DOHH2 (cell line): ENCODE data around the gene CFAP61.

Source experiments
- H3F3A ChIP-seq: fragments of 200-600 bp; sonication (generic), shearing (Covaris generic); 2 replicates; pipeline ENCODE4 v1.6.0; 2016; ENCODE audit warnings: antibody characterized with exemption, mild to moderate bottlenecking; ENCODE audit not compliant: control insufficient read depth, insufficient read depth
- H3K27ac ChIP-seq: fragments of 200-600 bp; sonication (generic); 2 replicates; pipeline ENCODE4 v1.5.1; 2014; ENCODE audit warnings: low read depth, mild to moderate bottlenecking, low read length, moderate library complexity
- H3K27me3 ChIP-seq: fragments of 200-600 bp; sonication (generic); 2 replicates; pipeline ENCODE4 v1.6.1; 2014; ENCODE audit warnings: mild to moderate bottlenecking, low read length, mixed read lengths; ENCODE audit not compliant: control insufficient read depth
- H3K36me3 ChIP-seq: fragments of 200-600 bp; sonication (generic); 2 replicates; pipeline ENCODE4 v1.6.1; 2014; ENCODE audit warnings: mild to moderate bottlenecking, low read length, moderate library complexity, mixed read lengths; ENCODE audit not compliant: control insufficient read depth
- H3K4me1 ChIP-seq: fragments of 200-600 bp; sonication (generic); 2 replicates; pipeline ENCODE4 v1.6.1; 2014; ENCODE audit warnings: mild to moderate bottlenecking, low read length, mixed read lengths; ENCODE audit not compliant: control insufficient read depth
- H3K4me2 ChIP-seq: fragments of 200-600 bp; sonication (generic); 2 replicates; pipeline ENCODE4 v1.6.0; 2014; ENCODE audit warnings: mild to moderate bottlenecking, low read length, moderate library complexity
- H3K4me3 ChIP-seq: fragments of 200-600 bp; sonication (generic); 2 replicates; pipeline ENCODE4 v1.5.1; 2014; ENCODE audit warnings: mild to moderate bottlenecking, low read length, mixed read lengths
- H3K79me2 ChIP-seq: fragments of 200-600 bp; sonication (generic); 2 replicates; pipeline ENCODE4 v1.6.1; 2014; ENCODE audit warnings: mild to moderate bottlenecking, low read length, mixed read lengths; ENCODE audit not compliant: control insufficient read depth
- H3K9me2 ChIP-seq: fragments of 200-600 bp; sonication (generic); replicated peaks from 2 replicates; pipeline ENCODE4 v1.6.1; 2014; ENCODE audit warnings: mild to moderate bottlenecking, low read length, mixed read lengths; ENCODE audit not compliant: control insufficient read depth
- H3K9me3 ChIP-seq: fragments of 200-600 bp; sonication (generic); 2 replicates; pipeline ENCODE4 v1.6.1; 2014; ENCODE audit warnings: antibody characterized with exemption, low read length, mixed read lengths; ENCODE audit not compliant: control insufficient read depth, insufficient read depth
- H4K20me1 ChIP-seq: fragments of 200-600 bp; sonication (generic); 2 replicates; pipeline ENCODE4 v1.6.0; 2014; ENCODE audit warnings: low read depth, mild to moderate bottlenecking, antibody characterized with exemption, low read length, moderate library complexity; ENCODE audit not compliant: control insufficient read depth, insufficient read depth
- EZH2phosphoT487 ChIP-seq: fragments of 200-600 bp; sonication (generic); IDR thresholded peaks from 2 replicates; pipeline ENCODE4 v1.6.1; 2017; ENCODE audit warnings: borderline replicate concordance, mild to moderate bottlenecking, antibody characterized with exemption, low read length, moderate library complexity, mixed read lengths
- TF ChIP-seq, protein P1 (sequence below): fragments of 200-600 bp; sonication (generic); IDR thresholded peaks from one replicate; pipeline ENCODE4 v1.5.1; 2014; ENCODE audit warnings: antibody characterized with exemption, mild to moderate bottlenecking, low read depth, low read length; ENCODE audit not compliant: poor library complexity, severe bottlenecking

CFAP61 gene

DNA sequence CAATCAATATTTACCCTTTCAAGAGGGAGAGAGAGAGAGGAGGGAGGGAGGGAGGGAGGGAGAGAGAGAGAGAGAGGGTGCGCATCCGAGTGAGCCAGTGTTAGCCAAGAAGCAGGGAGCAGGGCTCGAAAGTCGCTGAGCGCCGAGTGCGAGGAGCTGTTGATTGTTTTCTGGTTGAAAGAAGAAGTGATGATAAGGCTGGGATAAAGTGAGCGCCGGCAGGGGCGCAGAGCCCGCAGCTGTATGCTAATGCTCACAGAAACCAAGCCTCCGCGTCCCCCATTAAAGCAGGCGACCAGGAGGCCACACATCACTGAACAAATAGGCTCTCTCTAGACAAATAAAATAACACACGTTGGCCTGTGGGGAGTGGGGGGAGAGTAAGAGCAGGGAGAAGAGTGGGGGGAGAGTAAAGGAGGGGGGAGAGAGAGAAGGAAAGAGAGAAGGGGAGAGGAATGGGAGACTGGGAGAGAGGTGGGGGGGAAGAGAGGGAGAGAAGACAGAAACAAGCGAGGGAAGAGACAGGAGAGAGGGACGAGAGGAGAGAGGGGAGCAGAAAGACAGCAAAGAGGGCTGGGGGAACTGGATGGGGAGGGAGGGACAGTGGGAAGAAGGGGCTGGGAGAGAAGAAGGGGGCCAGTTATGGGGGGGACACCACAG is 310.6 kb downstream of the CFAP61 start:
- no peaks in the 10 kb centered on the region for H3K9me3 ChIP-seq
- no peaks in the 10 kb centered on the region for H4K20me1 ChIP-seq
- no peak overlapping the region for H3K4me2 ChIP-seq
- H3K27me3 ChIP-seq, result peaks cover 19% of the 10 kb centered on the region
- TF ChIP-seq EZH2phosphoT487, result no peak
- TF ChIP-seq, protein P1, sequence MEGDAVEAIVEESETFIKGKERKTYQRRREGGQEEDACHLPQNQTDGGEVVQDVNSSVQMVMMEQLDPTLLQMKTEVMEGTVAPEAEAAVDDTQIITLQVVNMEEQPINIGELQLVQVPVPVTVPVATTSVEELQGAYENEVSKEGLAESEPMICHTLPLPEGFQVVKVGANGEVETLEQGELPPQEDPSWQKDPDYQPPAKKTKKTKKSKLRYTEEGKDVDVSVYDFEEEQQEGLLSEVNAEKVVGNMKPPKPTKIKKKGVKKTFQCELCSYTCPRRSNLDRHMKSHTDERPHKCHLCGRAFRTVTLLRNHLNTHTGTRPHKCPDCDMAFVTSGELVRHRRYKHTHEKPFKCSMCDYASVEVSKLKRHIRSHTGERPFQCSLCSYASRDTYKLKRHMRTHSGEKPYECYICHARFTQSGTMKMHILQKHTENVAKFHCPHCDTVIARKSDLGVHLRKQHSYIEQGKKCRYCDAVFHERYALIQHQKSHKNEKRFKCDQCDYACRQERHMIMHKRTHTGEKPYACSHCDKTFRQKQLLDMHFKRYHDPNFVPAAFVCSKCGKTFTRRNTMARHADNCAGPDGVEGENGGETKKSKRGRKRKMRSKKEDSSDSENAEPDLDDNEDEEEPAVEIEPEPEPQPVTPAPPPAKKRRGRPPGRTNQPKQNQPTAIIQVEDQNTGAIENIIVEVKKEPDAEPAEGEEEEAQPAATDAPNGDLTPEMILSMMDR, result no peak
- no peak overlapping the region for H3K4me3 ChIP-seq
- H3K36me3 ChIP-seq, result no peaks in the 10 kb centered on the region
- H3K79me2 ChIP-seq, result no peaks in the 10 kb centered on the region
- peaks cover 7% of the 10 kb centered on the region for H3F3A ChIP-seq
- H3K4me1 ChIP-seq, result no peaks in the 10 kb centered on the region
- no peak overlapping the region for H3K27ac ChIP-seq
- no peaks in the 10 kb centered on the region for H3K9me2 ChIP-seq

DNA sequence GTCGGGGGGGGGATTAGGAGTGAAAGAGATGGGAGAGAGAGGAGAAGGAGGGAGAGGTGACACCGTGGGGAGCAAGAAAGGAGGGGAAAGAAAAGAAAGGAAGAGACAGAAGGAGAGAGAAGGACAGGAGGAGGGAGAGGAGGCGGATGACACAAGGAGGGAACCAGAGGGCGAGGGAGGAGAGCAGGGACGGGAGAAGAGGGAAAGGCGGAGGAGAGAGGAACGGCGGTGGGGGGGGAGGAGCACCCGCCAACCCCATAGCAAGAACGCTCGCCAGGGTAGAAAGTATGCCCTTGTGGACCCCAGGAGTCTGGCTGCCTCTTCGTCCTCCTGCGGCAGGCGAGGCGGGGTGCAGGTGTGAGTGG is 311.1 kb downstream of the CFAP61 start:
- H3K79me2 ChIP-seq, result no peaks in the 10 kb centered on the region
- H3K9me3 ChIP-seq, result no peaks in the 10 kb centered on the region
- no peaks in the 10 kb centered on the region for H3K36me3 ChIP-seq
- no peak for TF ChIP-seq EZH2phosphoT487
- TF ChIP-seq, protein P1, result no peak
- no peaks in the 10 kb centered on the region for H3K4me1 ChIP-seq
- no peak overlapping the region for H3K4me3 ChIP-seq
- peaks cover 19% of the 10 kb centered on the region for H3K27me3 ChIP-seq
- peaks cover 5% of the 10 kb centered on the region for H3F3A ChIP-seq
- H3K27ac ChIP-seq, result no peak overlapping the region
- no peaks in the 10 kb centered on the region for H4K20me1 ChIP-seq
- H3K9me2 ChIP-seq, result no peaks in the 10 kb centered on the region
- H3K4me2 ChIP-seq, result no peak overlapping the region

DNA sequence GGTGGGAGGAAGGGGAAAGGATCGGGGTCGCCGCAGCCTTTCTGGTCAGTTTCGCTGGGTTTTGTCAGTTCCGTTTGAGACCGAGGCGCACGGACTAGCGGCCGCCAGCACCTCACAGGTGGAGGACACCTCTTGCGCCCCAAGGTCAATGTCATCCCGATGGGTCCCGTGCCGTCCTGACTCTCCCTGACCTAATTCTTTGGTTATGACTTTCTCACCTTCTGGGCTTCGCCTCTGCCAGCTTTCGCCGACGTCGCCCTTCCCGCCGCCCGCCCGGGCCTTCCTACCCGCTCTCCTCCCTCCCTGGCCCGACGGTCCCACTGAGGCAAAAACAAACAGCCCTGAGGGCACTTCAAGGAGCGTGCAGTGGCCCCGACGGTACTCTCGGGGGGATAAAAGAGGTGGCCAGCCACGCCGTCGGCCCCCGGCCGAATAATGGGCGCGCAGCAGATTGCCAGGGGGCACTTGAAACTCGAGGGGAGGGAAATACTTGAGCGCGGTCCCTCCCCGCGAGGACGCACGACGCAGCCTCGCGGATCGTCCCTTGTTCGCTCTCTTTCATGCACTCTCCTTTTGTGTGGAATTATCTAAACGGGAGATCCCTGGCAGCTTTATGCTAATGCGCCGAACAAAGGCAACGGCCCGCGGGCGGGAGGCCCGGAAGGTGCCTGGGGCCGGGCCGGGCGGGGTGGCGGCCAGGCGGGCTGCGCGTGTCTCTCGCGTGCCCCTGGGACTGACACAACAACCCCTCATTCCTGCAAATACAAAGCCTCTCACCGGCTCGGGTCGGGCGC is 311.7 kb downstream of the CFAP61 start:
- Histone ChIP-seq H3K9me3 (no peaks in the 10 kb centered on the region), H3K27ac (no peak overlapping the region), H3K27me3 (peaks cover 22% of the 10 kb centered on the region), H3K36me3 (no peaks in the 10 kb centered on the region), H4K20me1 (no peaks in the 10 kb centered on the region), H3K4me1 (no peaks in the 10 kb centered on the region), H3K79me2 (no peaks in the 10 kb centered on the region), H3K4me3 (no peak overlapping the region), H3K4me2 (no peak overlapping the region), H3K9me2 (no peaks in the 10 kb centered on the region), H3F3A (peaks cover 4% of the 10 kb centered on the region; the same call in 1 of the 2 replicates)
- TF ChIP-seq EZH2phosphoT487, result no peak
- TF ChIP-seq, protein P1, result no peak
